Measurements from ENCODE around the gene HMGN2. TPM values are rescaled to one million over a fixed set of nuclear protein-coding genes. Genes with fewer than 3 reads are reported as not detected.

HMGN2 gene
- total and polyA plus RNA-seq, 2 of the 13 experiments (the other 11 are each of a cell fraction or from before 2014, with no cell fraction given), result 63.4 to 343 TPM

GRCh38 chr1:26472901-26473845 lies 933 bp downstream of the HMGN2 start (continued):
- TF ChIP-seq NFATC3 (CRISPR knock-in tag; IDR thresholded peaks at IDR 0.05) (no peak), MEF2D (CRISPR knock-in tag; IDR thresholded peaks at IDR 0.05) (no peak), FOSL2 (CRISPR knock-in tag; IDR thresholded peaks at IDR 0.05) (no peak), TFDP1 (CRISPR knock-in tag; IDR thresholded peaks at IDR 0.05; ENCODE audit: borderline replicate concordance) (peak; percentile 96), THYN1 (CRISPR knock-in tag; IDR thresholded peaks at IDR 0.05; ENCODE audit: borderline replicate concordance, low read depth) (0 out of 2 replicates have a peak, but pooled peaks have one; percentile 18), ZNF644 (CRISPR knock-in tag; IDR thresholded peaks at IDR 0.05; ENCODE audit: low read depth) (no peak), ZNF777 (CRISPR knock-in tag; IDR thresholded peaks at IDR 0.05) (no peak), GMEB1 (CRISPR knock-in tag; IDR thresholded peaks at IDR 0.05; ENCODE audit: borderline replicate concordance) (peak; percentile 82), RBM22 (optimal IDR thresholded peaks at IDR 0.05; ENCODE audit: low read length) (peak; percentile 95), DMAP1 (CRISPR knock-in tag; IDR thresholded peaks at IDR 0.05) (peak; percentile 41; the same call in 1 of the 2 replicates), ELF1 (CRISPR knock-in tag; IDR thresholded peaks at IDR 0.05) (no peak), DNMT3B (CRISPR knock-in tag; conservative IDR thresholded peaks at IDR 0.05) (no peak), ZNF770 (CRISPR knock-in tag; IDR thresholded peaks at IDR 0.05) (no peak), TOPORS (CRISPR knock-in tag; IDR thresholded peaks at IDR 0.05) (peak; percentile 52; the same call in 1 of the 2 replicates), ZNF589 (CRISPR knock-in tag; conservative IDR thresholded peaks at IDR 0.05) (no peak; the same call in 1 of the 2 replicates), FOXK1 (CRISPR knock-in tag; IDR thresholded peaks at IDR 0.05; ENCODE audit: borderline replicate concordance, low read depth) (0 out of 2 replicates have a peak, but pooled peaks have one; percentile 45), IRF2 (CRISPR knock-in tag; IDR thresholded peaks at IDR 0.05) (no peak), POGZ (CRISPR knock-in tag; IDR thresholded peaks at IDR 0.05) (no peak), MAX (IDR thresholded peaks at IDR 0.05) (0 out of 2 replicates have a peak, but pooled peaks have one; percentile 47), ZNF879 (CRISPR knock-in tag; IDR thresholded peaks at IDR 0.05) (no peak), MXI1 (IDR thresholded peaks at IDR 0.05; ENCODE audit: borderline replicate concordance, low read depth, low read length) (peak; percentile 97; the same call in 2 of the 3 replicates), FOXA1 (IDR thresholded peaks at IDR 0.05) (no peak), FOXA1 (CRISPR knock-in tag; IDR thresholded peaks at IDR 0.05) (peak; percentile 54), MYC (CRISPR knock-in tag; IDR thresholded peaks at IDR 0.05; ENCODE audit: borderline replicate concordance) (peak; percentile 65; the same call in 1 of the 2 replicates), LBX2 (CRISPR knock-in tag; IDR thresholded peaks at IDR 0.05; ENCODE audit: borderline replicate concordance) (no peak), SIX1 (CRISPR knock-in tag; IDR thresholded peaks at IDR 0.05; ENCODE audit: borderline replicate concordance) (no peak)

Data from HepG2 (cell line).